ENCODE results near the gene ART5. TPM values are rescaled to one million over a fixed set of nuclear protein-coding genes. Genes with fewer than 3 reads are reported as not detected.

Gene ART5, protein sequence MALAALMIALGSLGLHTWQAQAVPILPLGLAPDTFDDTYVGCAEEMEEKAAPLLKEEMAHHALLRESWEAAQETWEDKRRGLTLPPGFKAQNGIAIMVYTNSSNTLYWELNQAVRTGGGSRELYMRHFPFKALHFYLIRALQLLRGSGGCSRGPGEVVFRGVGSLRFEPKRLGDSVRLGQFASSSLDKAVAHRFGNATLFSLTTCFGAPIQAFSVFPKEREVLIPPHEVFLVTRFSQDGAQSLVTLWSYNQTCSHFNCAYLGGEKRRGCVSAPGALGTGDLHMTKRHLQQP
- total RNA-seq: not detected

DNA sequence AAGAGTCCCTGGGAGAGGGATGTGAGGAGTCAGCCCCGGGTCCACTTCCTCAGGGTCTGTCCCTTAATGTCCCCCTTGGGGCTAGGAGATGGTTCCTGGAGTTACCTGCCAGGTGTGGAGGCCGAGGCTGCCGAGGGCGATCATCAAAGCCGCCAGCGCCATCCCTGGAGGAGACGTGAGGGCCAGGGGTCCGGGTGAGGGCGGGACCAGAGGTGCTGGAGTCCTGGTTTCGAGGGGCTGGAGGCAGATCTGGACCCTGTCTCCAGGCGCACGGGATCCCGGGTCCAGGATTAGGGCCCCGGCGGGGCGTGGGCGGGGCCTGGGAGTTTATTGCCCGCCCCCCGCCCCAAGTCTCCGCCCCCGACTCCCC lies at the start of gene ART5:
Gene ART5, minus strand, starts transcription at position 292 of the 370 bp plus-strand sequence. Its CDS starts 130 bp downstream, at position 162.
- Mint-ChIP-seq H3K27me3 (peaks cover 17 to 20% of the 10 kb centered on the region in 2 donors), H3K27ac (peak within 1 kb of the TSS in 1 of 2 donors; percentile 51), H3K4me1 (ENCODE audit: low read depth in 2 of 2) (peaks cover 0 to 11% of the 10 kb centered on the region in 2 donors), H3K36me3 (no peaks in the 10 kb centered on the region), H3K4me3 (peak within 1 kb of the TSS; percentile 80), H3K9me3 (no peaks in the 10 kb centered on the region)
- no peak for DNase-seq (ENCODE audit: low spot score)
- no peak for ATAC-seq

DNA sequence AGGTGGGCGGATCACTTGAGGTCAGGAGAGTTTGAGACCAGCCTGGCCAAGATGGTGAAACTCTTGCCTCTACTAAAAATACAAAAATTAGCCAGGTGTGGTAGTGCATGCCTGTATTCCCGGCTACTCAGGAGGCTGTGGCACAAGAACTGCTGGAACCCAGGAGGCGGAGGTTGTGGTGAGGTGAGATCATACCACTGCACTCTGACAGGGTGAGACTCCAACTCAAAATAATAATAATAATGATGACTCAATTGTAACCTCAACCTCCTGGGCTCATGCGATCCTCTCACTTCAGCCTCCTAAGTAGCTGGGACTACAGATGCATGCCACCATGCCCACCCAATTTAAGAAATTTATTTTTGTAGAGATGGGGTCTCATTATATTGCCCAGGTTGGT lies 45.0 kb upstream of the ART5 start:
- Mint-ChIP-seq H3K27me3 (no peaks in the 10 kb centered on the region), H3K4me1 (ENCODE audit: low read depth in 2 of 2) (no peaks in the 10 kb centered on the region), H3K27ac (no peak overlapping the region), H3K36me3 (peaks cover 30% of the 10 kb centered on the region), H3K9me3 (no peaks in the 10 kb centered on the region), H3K4me3 (no peak overlapping the region)
- DNase-seq (ENCODE audit: low spot score): no peak
- ATAC-seq: no peak

DNA sequence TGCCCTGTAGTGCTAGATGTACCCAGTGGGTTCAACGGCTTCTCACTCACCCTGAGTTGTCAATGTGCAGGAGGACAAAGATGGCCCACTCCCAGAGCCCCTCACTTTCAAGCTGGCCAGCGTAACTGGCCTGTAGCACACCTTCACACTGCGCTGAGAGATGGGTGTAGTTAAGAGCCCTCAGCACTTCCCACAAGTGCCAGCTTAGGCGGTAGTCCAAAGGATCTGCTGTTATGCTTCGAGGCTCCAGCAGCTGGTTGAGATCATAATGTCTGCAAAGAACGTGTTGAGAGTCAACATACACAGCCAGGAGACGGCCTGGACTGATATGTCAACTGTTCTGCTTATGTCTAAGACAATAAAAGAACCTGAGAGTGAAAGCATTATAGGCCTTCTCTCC lies 44.1 kb upstream of the ART5 start:
- Mint-ChIP-seq H3K4me3 (no peak overlapping the region), H3K36me3 (peaks cover 36% of the 10 kb centered on the region), H3K4me1 (ENCODE audit: low read depth in 2 of 2) (no peaks in the 10 kb centered on the region), H3K27ac (no peak overlapping the region), H3K27me3 (no peaks in the 10 kb centered on the region), H3K9me3 (no peaks in the 10 kb centered on the region)
- no peak for DNase-seq (ENCODE audit: low spot score)
- peak in 1 of 2 donors; percentile 40 for ATAC-seq

DNA sequence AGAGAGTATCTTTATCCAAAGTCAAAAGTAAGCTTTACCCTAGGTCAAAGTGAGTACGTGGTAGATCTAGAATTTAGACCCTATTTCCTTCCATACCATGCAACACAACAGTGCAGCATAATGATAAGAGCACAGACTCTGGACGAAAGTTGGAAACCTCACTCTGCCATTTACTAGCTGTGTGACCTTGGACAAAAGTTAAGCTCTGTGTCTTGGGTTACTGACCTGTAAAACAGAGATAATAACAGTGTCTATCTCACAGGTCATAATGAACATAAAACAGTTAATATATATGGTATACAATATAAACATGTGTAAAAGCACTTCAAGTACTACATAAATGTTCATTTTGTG lies 43.0 kb upstream of the ART5 start:
- no peak overlapping the region for H3K4me3 Mint-ChIP-seq
- ATAC-seq: no peak
- H3K36me3 Mint-ChIP-seq: peaks cover 43% of the 10 kb centered on the region
- no peak overlapping the region for H3K27ac Mint-ChIP-seq
- no peaks in the 10 kb centered on the region for H3K27me3 Mint-ChIP-seq
- DNase-seq (ENCODE audit: low spot score): no peak
- H3K9me3 Mint-ChIP-seq: no peaks in the 10 kb centered on the region
- no peaks in the 10 kb centered on the region for H3K4me1 Mint-ChIP-seq (ENCODE audit: low read depth in 2 of 2)

DNA sequence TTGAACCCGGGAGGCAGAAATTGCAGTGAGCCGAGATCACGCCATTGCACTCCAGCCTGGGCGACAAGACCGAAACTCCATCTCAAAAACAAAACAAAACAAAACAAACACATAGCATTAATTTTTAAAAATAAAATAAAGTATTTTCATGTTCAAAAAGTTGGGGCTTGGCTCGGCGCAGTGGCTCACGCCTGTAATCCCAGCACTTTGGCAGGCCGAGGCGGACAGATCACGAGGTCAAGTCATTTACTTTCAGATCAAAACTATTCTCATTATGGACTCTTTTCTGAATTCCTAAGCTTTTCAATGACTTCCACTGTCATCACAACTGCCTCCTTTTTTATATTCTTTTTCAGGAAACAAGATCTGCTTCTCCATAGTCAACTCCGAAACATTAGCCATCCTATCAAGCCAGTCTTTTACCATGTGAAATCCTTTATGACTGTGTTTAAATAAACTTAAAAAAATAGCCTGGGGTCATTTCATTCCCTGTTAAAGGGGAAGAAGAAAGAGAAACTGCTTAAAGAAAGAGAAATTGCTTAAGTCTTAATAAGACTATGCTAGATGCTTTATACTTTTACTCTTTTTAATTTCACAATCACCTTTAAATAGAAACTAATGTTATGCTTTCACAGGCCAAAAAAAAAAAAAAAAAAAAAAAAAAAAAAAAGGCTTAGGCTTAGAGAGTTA lies 42.5 kb upstream of the ART5 start:
- Mint-ChIP-seq H3K27ac (no peak overlapping the region), H3K4me1 (ENCODE audit: low read depth in 2 of 2) (no peaks in the 10 kb centered on the region), H3K27me3 (no peaks in the 10 kb centered on the region), H3K36me3 (peaks cover 48% of the 10 kb centered on the region), H3K4me3 (no peak overlapping the region), H3K9me3 (no peaks in the 10 kb centered on the region)
- no peak for DNase-seq (ENCODE audit: low spot score)
- ATAC-seq: no peak

DNA sequence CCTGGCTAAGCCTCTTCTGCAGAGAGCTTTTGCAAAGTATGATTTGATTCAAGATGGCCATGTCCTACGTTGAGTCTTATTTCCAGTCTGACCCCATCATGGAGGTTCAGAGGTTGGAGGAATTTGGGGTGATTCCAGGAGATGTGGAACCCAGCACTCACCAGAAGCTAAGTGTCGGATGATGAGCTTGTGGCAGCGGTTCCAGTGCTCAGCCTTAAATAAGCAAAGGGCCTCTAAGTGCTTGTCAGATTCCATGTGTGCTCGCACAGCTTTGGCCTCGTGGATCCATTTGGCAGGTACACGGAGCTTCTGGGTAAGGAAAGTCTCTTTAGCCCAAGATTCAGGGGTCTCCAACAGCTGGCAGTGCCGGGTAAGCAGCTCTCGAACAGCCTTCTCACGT lies 41.2 kb upstream of the ART5 start:
- no peak for ATAC-seq
- peaks cover 58% of the 10 kb centered on the region for H3K36me3 Mint-ChIP-seq
- no peaks in the 10 kb centered on the region for H3K9me3 Mint-ChIP-seq
- no peak overlapping the region for H3K27ac Mint-ChIP-seq
- peaks cover 0 to 2% of the 10 kb centered on the region in 2 donors for H3K4me1 Mint-ChIP-seq (ENCODE audit: low read depth in 2 of 2)
- no peak for DNase-seq (ENCODE audit: low spot score)
- no peak overlapping the region for H3K4me3 Mint-ChIP-seq
- H3K27me3 Mint-ChIP-seq: no peaks in the 10 kb centered on the region

GRCh38 chr11:3679077-3679476 lies 37.3 kb upstream of the ART5 start:
- no peaks in the 10 kb centered on the region for H3K27me3 Mint-ChIP-seq
- DNase-seq (ENCODE audit: low spot score): no peak

GRCh38 chr11:3675971-3676370 lies 34.2 kb upstream of the ART5 start:
- Mint-ChIP-seq H3K27ac (no peak overlapping the region), H3K36me3 (peaks cover 40% of the 10 kb centered on the region), H3K4me3 (no peak overlapping the region), H3K4me1 (ENCODE audit: low read depth in 2 of 2) (peaks cover 0 to 5% of the 10 kb centered on the region in 2 donors), H3K27me3 (no peaks in the 10 kb centered on the region), H3K9me3 (no peaks in the 10 kb centered on the region)
- DNase-seq (ENCODE audit: low spot score) (no peak), ATAC-seq (peak in 1 of 2 donors; percentile 31)

More at GRCh38 chr11:3679077-3679476, 37.3 kb upstream of the ART5 start:
- Mint-ChIP-seq H3K27ac (peak overlapping the region in 1 of 2 donors; percentile 32), H3K4me3 (no peak overlapping the region), H3K4me1 (ENCODE audit: low read depth in 2 of 2) (peaks cover 0 to 2% of the 10 kb centered on the region in 2 donors), H3K36me3 (peaks cover 47% of the 10 kb centered on the region), H3K9me3 (no peaks in the 10 kb centered on the region)
- ATAC-seq: no peak

GRCh38 chr11:3674189-3674588 lies 32.4 kb upstream of the ART5 start:
- H3K4me3 Mint-ChIP-seq: no peak overlapping the region
- H3K9me3 Mint-ChIP-seq: no peaks in the 10 kb centered on the region
- DNase-seq (ENCODE audit: low spot score) (no peak), ATAC-seq (no peak)
- no peak overlapping the region for H3K27ac Mint-ChIP-seq
- no peaks in the 10 kb centered on the region for H3K27me3 Mint-ChIP-seq
- H3K4me1 Mint-ChIP-seq (ENCODE audit: low read depth in 2 of 2): peaks cover 0 to 5% of the 10 kb centered on the region in 2 donors
- peaks cover 28% of the 10 kb centered on the region for H3K36me3 Mint-ChIP-seq

GRCh38 chr11:3671334-3672254 lies 29.8 kb upstream of the ART5 start, which contains the start of gene CHRNA10:
CHRNA10 (minus strand) TSS chr11:3671384; CDS start chr11:3671312, 72 bp downstream.
- no peak for DNase-seq (ENCODE audit: low spot score)
- no peaks in the 10 kb centered on the region for H3K27me3 Mint-ChIP-seq
- no peak within 1 kb of the TSS for H3K4me3 Mint-ChIP-seq
- H3K9me3 Mint-ChIP-seq: no peaks in the 10 kb centered on the region
- H3K27ac Mint-ChIP-seq: peak within 1 kb of the TSS in 1 of 2 donors; percentile 9
- peak in 1 of 2 donors; percentile 17 for ATAC-seq
- H3K36me3 Mint-ChIP-seq: peaks cover 11% of the 10 kb centered on the region
- H3K4me1 Mint-ChIP-seq (ENCODE audit: low read depth in 2 of 2): peaks cover 0 to 3% of the 10 kb centered on the region in 2 donors

- DNase-seq (ENCODE audit: low spot score) (no peak), ATAC-seq (peak in 1 of 2 donors; percentile 35)
- Mint-ChIP-seq H3K36me3 (peaks cover 7% of the 10 kb centered on the region), H3K27ac (no peak overlapping the region), H3K9me3 (no peaks in the 10 kb centered on the region), H3K27me3 (no peaks in the 10 kb centered on the region), H3K4me3 (no peak overlapping the region), H3K4me1 (ENCODE audit: low read depth in 2 of 2) (peaks cover 0 to 3% of the 10 kb centered on the region in 2 donors)
These were observed 28.0 kb upstream of the ART5 start for GRCh38 chr11:3669742-3670183.

DNA sequence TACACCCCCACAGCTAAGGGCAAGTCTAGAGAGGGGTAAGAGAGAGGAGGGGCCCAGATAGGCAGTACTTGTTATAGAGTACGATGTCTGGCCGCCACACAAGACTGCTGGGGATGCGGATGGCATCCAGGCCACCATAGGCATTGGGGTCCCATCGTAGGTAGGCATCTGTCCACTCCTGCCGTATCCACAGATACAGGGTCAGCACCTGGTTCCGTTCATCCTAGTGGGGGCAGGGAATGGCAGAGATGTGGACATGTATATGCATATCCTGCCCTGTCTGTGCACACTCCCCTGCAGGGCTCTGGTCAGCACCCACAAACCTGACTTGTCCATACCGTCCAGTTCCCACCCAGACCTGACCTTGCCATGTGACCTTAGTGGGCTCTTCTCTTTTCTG lies 27.3 kb upstream of the ART5 start:
- peaks cover 0 to 3% of the 10 kb centered on the region in 2 donors for H3K4me1 Mint-ChIP-seq (ENCODE audit: low read depth in 2 of 2)
- H3K4me3 Mint-ChIP-seq: no peak overlapping the region
- DNase-seq (ENCODE audit: low spot score): no peak
- no peaks in the 10 kb centered on the region for H3K27me3 Mint-ChIP-seq
- no peaks in the 10 kb centered on the region for H3K9me3 Mint-ChIP-seq
- H3K27ac Mint-ChIP-seq: no peak overlapping the region
- H3K36me3 Mint-ChIP-seq: peaks cover 7% of the 10 kb centered on the region
- peak; percentile 17 to 39 for ATAC-seq

GRCh38 chr11:3667149-3668035 lies 25.6 kb upstream of the ART5 start:
- ATAC-seq: no peak
- no peaks in the 10 kb centered on the region for H3K9me3 Mint-ChIP-seq
- peaks cover 0 to 3% of the 10 kb centered on the region in 2 donors for H3K4me1 Mint-ChIP-seq (ENCODE audit: low read depth in 2 of 2)
- H3K27me3 Mint-ChIP-seq: no peaks in the 10 kb centered on the region
- DNase-seq (ENCODE audit: low spot score): no peak
- H3K4me3 Mint-ChIP-seq: no peak overlapping the region
- H3K36me3 Mint-ChIP-seq: peaks cover under 1% of the 10 kb centered on the region
- H3K27ac Mint-ChIP-seq: no peak overlapping the region
